Osteoblast (primary cell): ENCODE data around the gene IGF1. TPM values are rescaled to one million over a fixed set of nuclear protein-coding genes. Genes with fewer than 3 reads are reported as not detected.

Experiments
- DNase-seq: peaks from one replicate; pipeline ENCODE4 v3.0.0; 2011; ENCODE audit warnings: low spot score, mixed read lengths; ENCODE audit not compliant: insufficient read length; ENCODE audit errors: missing footprints
- H2AFZ ChIP-seq: 2 replicates; pipeline ENCODE4 v1.6.0; 2011; ENCODE audit warnings: mild to moderate bottlenecking, low read length
- H3K27ac ChIP-seq: 2 replicates; pipeline ENCODE4 v1.5.1; 2011; ENCODE audit warnings: mild to moderate bottlenecking, low read depth, low read length, moderate library complexity
- H3K27me3 ChIP-seq: 2 replicates; pipeline ENCODE4 v1.6.0; 2012; ENCODE audit warnings: mild to moderate bottlenecking, control low read depth, inconsistent platforms, low read length, moderate library complexity; ENCODE audit not compliant: insufficient read depth
- H3K36me3 ChIP-seq: 2 replicates; pipeline ENCODE4 v1.5.1; 2011; ENCODE audit warnings: mild to moderate bottlenecking, low read length, control low read depth, moderate library complexity; ENCODE audit not compliant: insufficient read depth
- H3K4me1 ChIP-seq: 2 replicates; pipeline ENCODE4 v1.5.1; 2011; ENCODE audit warnings: mild to moderate bottlenecking, low read length, control low read depth, moderate library complexity; ENCODE audit not compliant: insufficient read depth
- H3K4me2 ChIP-seq: 2 replicates; pipeline ENCODE4 v1.6.0; 2011; ENCODE audit warnings: mild to moderate bottlenecking, low read length; ENCODE audit not compliant: insufficient read depth
- H3K4me3 ChIP-seq: fragments of 200-600 bp; sonication (generic); 3 replicates; pipeline ENCODE4 v1.5.1; 2012; ENCODE audit warnings: mild to moderate bottlenecking, low read length, inconsistent platforms; ENCODE audit not compliant: insufficient read depth
- H3K79me2 ChIP-seq: 2 replicates; pipeline ENCODE4 v1.6.0; 2012; ENCODE audit warnings: mild to moderate bottlenecking, low read length, control low read depth, inconsistent platforms; ENCODE audit not compliant: insufficient read depth
- H3K9me3 ChIP-seq: 2 replicates; pipeline ENCODE4 v1.5.1; 2011; ENCODE audit warnings: low read depth, low read length, control low read depth
- H4K20me1 ChIP-seq: 2 replicates; pipeline ENCODE4 v1.6.0; 2012; ENCODE audit warnings: mild to moderate bottlenecking, low read length, control low read depth; ENCODE audit not compliant: insufficient read depth
- total RNA-seq: library from RNA; depleted of rRNA; stranded (reverse); fragments of >200 nt; gene quantifications from 2 replicates; pipeline ENCODE4 v1.2.3, GENCODE V29; 2012
- TF ChIP-seq, protein P1 (sequence below): IDR thresholded peaks from 2 replicates; pipeline ENCODE4 v1.5.1; 2011; ENCODE audit warnings: mild to moderate bottlenecking, low read depth, low read length, moderate library complexity; ENCODE audit errors: extremely low read depth

Gene IGF1
- total RNA-seq, 1 donor: 0.72 TPM

DNA sequence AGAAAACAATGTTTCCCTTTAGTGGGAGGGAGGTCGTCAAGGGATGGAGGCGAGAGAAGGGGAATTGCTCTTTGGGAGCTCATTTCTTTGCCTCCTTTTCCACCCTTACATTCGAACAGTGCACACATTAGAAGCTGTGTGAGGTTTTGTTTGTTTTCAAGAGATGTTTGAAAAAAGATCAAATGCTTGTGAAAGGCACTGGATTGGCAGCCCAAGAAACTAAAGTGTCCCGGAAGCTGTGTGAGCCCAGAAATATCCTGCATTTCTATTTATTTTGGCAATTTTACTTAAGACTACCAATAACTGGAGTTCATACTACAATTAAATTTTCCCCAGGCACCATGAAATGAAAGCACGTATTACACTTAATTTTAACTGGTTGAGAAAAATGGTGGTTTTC, 67.0 kb downstream of the IGF1 start:
- no peaks in the 10 kb centered on the region for H3K9me3 ChIP-seq
- H3K27ac ChIP-seq: no peak overlapping the region
- no peak overlapping the region for H2AFZ ChIP-seq
- DNase-seq: no peak
- TF ChIP-seq, protein P1, sequence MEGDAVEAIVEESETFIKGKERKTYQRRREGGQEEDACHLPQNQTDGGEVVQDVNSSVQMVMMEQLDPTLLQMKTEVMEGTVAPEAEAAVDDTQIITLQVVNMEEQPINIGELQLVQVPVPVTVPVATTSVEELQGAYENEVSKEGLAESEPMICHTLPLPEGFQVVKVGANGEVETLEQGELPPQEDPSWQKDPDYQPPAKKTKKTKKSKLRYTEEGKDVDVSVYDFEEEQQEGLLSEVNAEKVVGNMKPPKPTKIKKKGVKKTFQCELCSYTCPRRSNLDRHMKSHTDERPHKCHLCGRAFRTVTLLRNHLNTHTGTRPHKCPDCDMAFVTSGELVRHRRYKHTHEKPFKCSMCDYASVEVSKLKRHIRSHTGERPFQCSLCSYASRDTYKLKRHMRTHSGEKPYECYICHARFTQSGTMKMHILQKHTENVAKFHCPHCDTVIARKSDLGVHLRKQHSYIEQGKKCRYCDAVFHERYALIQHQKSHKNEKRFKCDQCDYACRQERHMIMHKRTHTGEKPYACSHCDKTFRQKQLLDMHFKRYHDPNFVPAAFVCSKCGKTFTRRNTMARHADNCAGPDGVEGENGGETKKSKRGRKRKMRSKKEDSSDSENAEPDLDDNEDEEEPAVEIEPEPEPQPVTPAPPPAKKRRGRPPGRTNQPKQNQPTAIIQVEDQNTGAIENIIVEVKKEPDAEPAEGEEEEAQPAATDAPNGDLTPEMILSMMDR: no peak
- no peaks in the 10 kb centered on the region for H3K79me2 ChIP-seq
- no peak overlapping the region for H3K4me2 ChIP-seq
- H4K20me1 ChIP-seq: no peaks in the 10 kb centered on the region
- no peak overlapping the region for H3K4me3 ChIP-seq
- H3K4me1 ChIP-seq: no peaks in the 10 kb centered on the region
- no peaks in the 10 kb centered on the region for H3K27me3 ChIP-seq
- no peaks in the 10 kb centered on the region for H3K36me3 ChIP-seq

DNA sequence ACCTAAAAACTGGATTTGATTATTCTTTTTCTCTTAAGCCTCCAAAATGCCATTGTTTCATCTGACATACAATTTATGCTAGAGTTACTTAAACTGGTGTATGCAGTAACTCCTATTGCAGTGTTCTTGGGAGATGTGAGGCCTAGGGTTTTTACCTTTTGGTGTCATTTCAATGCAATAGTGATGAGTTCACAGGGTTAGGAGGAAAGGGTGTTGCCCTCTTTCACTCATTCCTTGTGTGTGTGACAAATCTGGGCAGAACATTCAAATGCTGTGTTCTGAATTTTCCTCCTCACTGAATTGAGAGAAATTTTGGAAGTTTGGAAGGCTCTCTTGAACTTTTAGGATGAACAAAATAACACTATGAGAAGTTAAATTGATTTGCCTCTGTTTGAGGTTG, 69.9 kb downstream of the IGF1 start:
- TF ChIP-seq, protein P1: no peak
- Histone ChIP-seq H3K4me2 (no peak overlapping the region), H2AFZ (no peak overlapping the region), H3K27ac (no peak overlapping the region), H4K20me1 (no peaks in the 10 kb centered on the region), H3K4me3 (no peak overlapping the region), H3K9me3 (no peaks in the 10 kb centered on the region), H3K27me3 (no peaks in the 10 kb centered on the region), H3K4me1 (no peaks in the 10 kb centered on the region), H3K36me3 (no peaks in the 10 kb centered on the region), H3K79me2 (no peaks in the 10 kb centered on the region)
- no peak for DNase-seq

DNA sequence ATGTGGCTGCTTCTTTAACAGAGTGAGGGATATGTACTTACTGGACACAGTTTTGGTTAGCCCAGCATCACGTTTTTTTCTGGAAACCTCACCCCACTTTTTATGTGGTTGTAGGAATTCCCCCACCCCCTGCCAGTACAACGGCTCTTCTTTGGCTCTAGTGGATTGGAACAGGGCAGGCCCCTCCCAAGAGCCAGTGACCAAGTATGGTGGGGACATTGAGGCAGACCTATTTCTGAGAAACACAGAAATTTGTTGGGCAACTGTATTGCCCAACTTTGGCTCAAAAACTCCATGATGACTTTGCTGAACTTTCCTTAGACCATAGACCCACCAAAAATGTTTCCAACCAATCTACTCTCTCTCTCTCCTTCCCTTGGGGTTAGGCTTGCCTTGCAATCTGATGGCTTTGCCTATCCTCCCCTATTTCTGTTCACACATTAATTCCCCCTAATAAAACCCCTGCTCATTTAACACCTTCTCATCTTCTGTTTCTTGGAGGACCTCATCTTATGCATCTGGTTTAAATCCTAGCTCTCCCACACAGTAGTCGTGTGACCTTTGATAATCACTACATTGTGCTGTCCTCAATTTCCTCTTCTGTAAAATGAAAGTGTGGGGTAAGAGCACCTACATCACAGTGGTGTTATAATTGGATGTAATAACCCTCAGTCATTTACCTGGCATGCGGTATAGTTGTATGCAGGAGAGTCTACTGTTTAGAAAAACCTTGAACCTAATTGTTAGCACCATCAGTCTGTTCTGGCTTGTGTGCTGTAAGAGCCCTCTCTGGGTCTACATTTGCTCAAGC, 71.7 kb downstream of the IGF1 start:
- no peak for DNase-seq
- Histone ChIP-seq H3K9me3 (no peaks in the 10 kb centered on the region), H3K4me2 (no peak overlapping the region), H3K4me1 (no peaks in the 10 kb centered on the region), H4K20me1 (no peaks in the 10 kb centered on the region), H3K27me3 (no peaks in the 10 kb centered on the region), H3K27ac (no peak overlapping the region), H3K4me3 (no peak overlapping the region), H3K79me2 (no peaks in the 10 kb centered on the region), H2AFZ (no peak overlapping the region), H3K36me3 (no peaks in the 10 kb centered on the region)
- TF ChIP-seq, protein P1: no peak

DNA sequence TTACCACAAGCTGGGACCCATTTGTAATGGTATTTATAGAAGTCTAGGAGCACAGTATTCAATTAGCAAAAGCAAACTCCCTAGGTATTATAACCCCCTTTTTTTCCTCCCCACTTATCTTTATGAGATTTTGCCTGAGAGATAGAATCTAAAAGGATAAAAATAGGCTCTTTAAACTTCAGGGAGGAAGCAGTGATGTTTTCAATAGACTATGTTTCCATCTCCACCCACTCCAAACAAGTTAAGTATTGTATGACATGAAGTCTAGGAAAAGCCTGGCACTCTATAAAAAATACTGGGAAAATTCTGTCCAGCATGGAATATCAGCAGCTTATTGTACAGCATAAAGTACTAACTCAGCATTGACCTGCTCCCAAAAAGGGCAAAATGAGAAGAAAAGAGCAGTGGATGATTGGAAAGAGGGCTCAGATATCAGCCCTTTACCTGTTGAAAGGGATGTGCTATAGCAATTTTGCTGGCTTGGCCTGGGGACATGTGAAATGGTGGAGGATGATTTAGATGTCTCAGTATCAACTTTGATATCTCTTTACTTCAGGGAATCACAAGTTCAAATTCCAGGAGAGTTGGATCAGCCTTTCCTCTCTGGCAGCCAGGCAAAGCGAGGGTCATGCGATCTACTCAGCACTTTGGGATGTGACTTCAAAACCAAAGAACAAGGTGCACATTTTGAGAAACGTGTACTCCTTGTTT, 72.4 kb downstream of the IGF1 start:
- no peak overlapping the region for H3K4me2 ChIP-seq
- TF ChIP-seq, protein P1: no peak
- no peak for DNase-seq

More for the DNA sequence above, 72.4 kb downstream of the IGF1 start:
- Histone ChIP-seq H2AFZ (no peak overlapping the region), H3K4me3 (no peak overlapping the region), H3K79me2 (no peaks in the 10 kb centered on the region), H3K9me3 (no peaks in the 10 kb centered on the region), H3K4me1 (no peaks in the 10 kb centered on the region), H3K36me3 (no peaks in the 10 kb centered on the region), H3K27ac (no peak overlapping the region), H4K20me1 (no peaks in the 10 kb centered on the region), H3K27me3 (no peaks in the 10 kb centered on the region)
